Gastroesophageal sphincter (tissue), 4 donors: ENCODE data around the gene STK11IP. TPM values are rescaled to one million over a fixed set of nuclear protein-coding genes. Genes with fewer than 3 reads are reported as not detected.

Experiments
- ATAC-seq: fragments of 150-250 bp; one replicate; pipeline ENCODE4 v1.9.1; 2016; ENCODE audit warnings: mild to moderate bottlenecking, moderate library complexity
- H3K27ac ChIP-seq, 4 donors: fragments of 200-600 bp; sonication (generic) in 3 of 4; 1 replicate in 3 of 4; 2 replicates in 1 of 4; pipeline ENCODE4 v1.5.1; 2016 to 2019
- H3K27me3 ChIP-seq: fragments of 200-600 bp; sonication (generic); one replicate; pipeline ENCODE4 v1.5.1; 2019
- H3K36me3 ChIP-seq, 2 donors: fragments of 200-600 bp; sonication (generic); one replicate each; pipeline ENCODE4 v1.5.1; 2019; ENCODE audit warnings: control low read depth in 1 of 2
- H3K4me1 ChIP-seq, 3 donors: fragments of 200-600 bp; sonication (generic); 1 replicate in 2 of 3; 2 replicates in 1 of 3; pipeline ENCODE4 v1.5.1; 2016 to 2019; ENCODE audit warnings: control low read depth in 2 of 3
- H3K4me3 ChIP-seq, 2 donors: fragments of 200-600 bp; sonication (generic); one replicate each; pipeline ENCODE4 v1.5.1; 2019; ENCODE audit warnings: mild to moderate bottlenecking in 1 of 2, moderate library complexity in 1 of 2
- H3K9me3 ChIP-seq, 3 donors: fragments of 200-600 bp; sonication (generic); one replicate each; pipeline ENCODE4 v1.5.1; 2017 to 2019; ENCODE audit warnings: control low read depth in 2 of 3
- CTCF ChIP-seq, 4 experiments: fragments of 200-600 bp in 2 of 4; fragments of 450-650 bp in 2 of 4; sonication (generic) in 1 of 4; IDR thresholded peaks; one replicate each; pipeline ENCODE4 v1.5.1; 2017 to 2019; ENCODE audit warnings: antibody characterized with exemption in 4 of 4, mild to moderate bottlenecking in 2 of 4, moderate library complexity in 2 of 4
- EP300 ChIP-seq: sonication (generic); formaldehyde crosslinking; IDR thresholded peaks from one replicate; pipeline ENCODE4 v1.6.1; 2017; ENCODE audit warnings: antibody characterized with exemption, mild to moderate bottlenecking
- POLR2A ChIP-seq, 2 donors: fragments of 450-650 bp; IDR thresholded peaks; one replicate each; pipeline ENCODE4 v1.6.1; 2017; ENCODE audit warnings: antibody characterized with exemption in 2 of 2, mild to moderate bottlenecking in 2 of 2, moderate library complexity in 1 of 2
- POLR2AphosphoS5 ChIP-seq: sonication (generic); formaldehyde crosslinking; IDR thresholded peaks from one replicate; pipeline ENCODE4 v1.6.1; 2017; ENCODE audit warnings: antibody characterized with exemption
- WGBS, 2 donors: methylation state at CpG; one replicate each; pipeline ENCODE4 v1.1.5; 2018; ENCODE audit warnings: low coverage in 1 of 2; 5-methylcytosine and 5-hydroxymethylcytosine counted together
- total RNA-seq, 4 donors: library from RNA; depleted of rRNA; stranded (reverse); fragments of >200 nt; gene quantifications; one replicate each; pipeline ENCODE4 v1.1.0, GENCODE V29; 2016

The STK11IP gene
- total RNA-seq, 4 donors from 2014 or later = 7.0 to 19.2 (median 14.7) TPM

DNA sequence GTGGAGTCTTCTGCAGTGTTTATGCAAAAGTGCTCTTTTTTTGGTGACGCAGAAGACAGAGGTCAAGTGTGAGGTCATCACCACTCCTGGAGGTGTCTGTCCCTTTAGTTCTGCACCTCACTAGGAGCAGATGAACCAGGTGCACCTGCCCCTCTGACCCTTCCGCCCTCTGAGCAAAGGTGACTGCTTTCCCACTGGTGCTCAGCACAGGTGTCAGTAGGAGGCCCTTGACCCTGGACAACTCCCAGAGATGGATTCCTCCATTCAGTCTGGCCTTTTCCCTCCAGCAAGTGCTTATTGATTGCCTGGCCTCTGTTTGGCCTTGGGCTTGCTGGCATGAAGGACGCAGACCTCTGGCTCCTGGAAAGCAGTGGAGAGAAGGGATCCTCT is 21.1 kb downstream of the STK11IP start:
- no peak overlapping the region for H3K27ac ChIP-seq
- H3K27me3 ChIP-seq = no peaks in the 10 kb centered on the region

GRCh38 chr2:219619235-219619634 is 21.6 kb downstream of the STK11IP start:
- Histone ChIP-seq H3K36me3 (peaks cover 0 to 25% of the 10 kb centered on the region in 2 donors), H3K9me3 (no peaks in the 10 kb centered on the region), H3K4me1 (peaks cover 0 to 5% (median 0%) of the 10 kb centered on the region in 3 donors), H3K27ac (no peak overlapping the region), H3K4me3 (no peak overlapping the region), H3K27me3 (no peaks in the 10 kb centered on the region)
- no peak for ATAC-seq
- WGBS, 2 donors = 54 to 55% methylated on average over 4 of the region's 4 CpGs
- TF ChIP-seq POLR2A (IDR thresholded peaks at IDR 0.05) (no peak), POLR2AphosphoS5 (no peak), CTCF (IDR thresholded peaks at IDR 0.05) (no peak), EP300 (no peak)

More for the DNA sequence above, 21.1 kb downstream of the STK11IP start:
- 100% methylated on average over 2 of the region's 3 CpGs; no CpG with 5 or more reads in 1 of the 2 donors for WGBS, 2 donors
- TF ChIP-seq CTCF (IDR thresholded peaks at IDR 0.05) (no peak), POLR2A (IDR thresholded peaks at IDR 0.05) (no peak), EP300 (no peak)
- H3K9me3 ChIP-seq = no peaks in the 10 kb centered on the region
- peaks cover 0 to 5% (median 0%) of the 10 kb centered on the region in 3 donors for H3K4me1 ChIP-seq
- no peak overlapping the region for H3K4me3 ChIP-seq
- ATAC-seq = no peak
- peaks cover 0 to 30% of the 10 kb centered on the region in 2 donors for H3K36me3 ChIP-seq

GRCh38 chr2:219620546-219620945 is 22.9 kb downstream of the STK11IP start:
- TF ChIP-seq EP300 (no peak), CTCF (IDR thresholded peaks at IDR 0.05) (no peak), POLR2AphosphoS5 (no peak), POLR2A (IDR thresholded peaks at IDR 0.05) (no peak)
- peaks cover 0 to 5% (median 0%) of the 10 kb centered on the region in 3 donors for H3K4me1 ChIP-seq
- no peak overlapping the region for H3K4me3 ChIP-seq
- ATAC-seq = no peak
- no peak overlapping the region for H3K27ac ChIP-seq
- H3K36me3 ChIP-seq = peaks cover 0 to 12% of the 10 kb centered on the region in 2 donors
- WGBS, 2 donors = 73 to 89% methylated on average over 6 of the region's 6 CpGs
- no peaks in the 10 kb centered on the region for H3K9me3 ChIP-seq
- H3K27me3 ChIP-seq = no peaks in the 10 kb centered on the region

DNA sequence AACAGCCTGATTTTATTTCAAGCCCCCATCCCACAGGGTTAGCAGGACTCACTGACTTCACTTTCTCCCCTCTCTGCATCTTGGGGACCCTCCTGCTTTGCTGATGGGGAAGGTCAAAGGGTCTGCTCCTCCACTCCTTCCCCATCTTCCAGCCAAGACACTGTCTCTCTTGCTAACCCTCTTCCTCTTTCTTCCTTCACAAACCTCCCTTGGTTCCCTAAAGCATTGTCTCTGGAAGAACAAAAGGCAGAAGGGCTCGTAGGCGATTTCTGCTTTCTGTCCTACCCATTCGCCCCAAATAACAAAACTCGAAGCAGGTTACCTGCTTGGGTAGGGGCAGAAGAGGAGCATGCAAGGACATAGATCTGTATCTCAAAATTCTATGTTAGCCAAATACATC is 24.3 kb downstream of the STK11IP start:
- no peak overlapping the region for H3K27ac ChIP-seq
- H3K4me3 ChIP-seq = no peak overlapping the region
- H3K27me3 ChIP-seq = no peaks in the 10 kb centered on the region
- no peak for ATAC-seq
- H3K4me1 ChIP-seq = peaks cover 0 to 9% (median 0%) of the 10 kb centered on the region in 3 donors
- TF ChIP-seq POLR2AphosphoS5 = no peak
- no peak for TF ChIP-seq POLR2A (IDR thresholded peaks at IDR 0.05)
- no peak for TF ChIP-seq EP300
- no peak for TF ChIP-seq CTCF (IDR thresholded peaks at IDR 0.05)
- H3K36me3 ChIP-seq = no peaks in the 10 kb centered on the region
- H3K9me3 ChIP-seq = no peaks in the 10 kb centered on the region
- WGBS, 2 donors = 83 to 87% methylated on average over 4 of the region's 4 CpGs

DNA sequence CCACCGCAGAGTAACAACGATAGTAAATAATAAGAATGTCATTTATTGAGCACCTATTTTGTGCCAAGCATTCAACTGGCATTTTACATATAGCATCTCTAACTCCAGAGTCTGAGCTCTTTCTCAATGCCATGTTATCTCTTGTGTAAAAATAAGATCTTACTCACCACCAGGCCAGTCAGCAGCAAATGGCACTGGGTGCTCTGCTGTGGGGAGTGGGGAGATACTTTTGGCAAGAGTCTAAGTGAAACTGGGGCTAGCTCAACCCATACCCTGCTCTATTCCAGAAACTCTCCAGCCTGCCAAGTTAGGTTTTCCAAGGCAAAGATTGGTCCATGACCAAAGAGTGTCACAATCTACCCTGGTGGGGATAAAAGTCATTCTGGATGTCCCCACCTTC is 24.8 kb downstream of the STK11IP start:
- no peaks in the 10 kb centered on the region for H3K27me3 ChIP-seq
- no peak overlapping the region for H3K27ac ChIP-seq
- H3K9me3 ChIP-seq = no peaks in the 10 kb centered on the region
- ATAC-seq = no peak
- 71 to 97% methylated on average over 2 of the region's 2 CpGs for WGBS, 2 donors
- H3K36me3 ChIP-seq = no peaks in the 10 kb centered on the region
- H3K4me1 ChIP-seq = peaks cover 0 to 12% (median 0%) of the 10 kb centered on the region in 3 donors
- no peak for TF ChIP-seq CTCF (IDR thresholded peaks at IDR 0.05)
- no peak for TF ChIP-seq POLR2AphosphoS5
- H3K4me3 ChIP-seq = no peak overlapping the region
